H1 (cell line): ENCODE measurements around the gene MACROD2. TPM values are rescaled to one million over a fixed set of nuclear protein-coding genes. Genes with fewer than 3 reads are reported as not detected.
A peak's percentile ranks its signal among the peaks of the same experiment; 100 is the strongest.

Source experiments
- CTCF ChIA-PET: fragments of 300-600 bp; sonication (Branson Sonifier 250); formaldehyde crosslinking; loops from one replicate; lab custom pipeline; 2021; ENCODE audit not compliant: partially characterized antibody; lab: Charles Lee
- POLR2A ChIA-PET: fragments of 300-600 bp; sonication (Branson Sonifier 250); formaldehyde crosslinking; loops from one replicate; lab custom pipeline; 2021; ENCODE audit warnings: inconsistent platforms; ENCODE audit not compliant: partially characterized antibody; lab: Charles Lee
- DNase-seq, 2 experiments: peaks; one replicate each; pipeline versions ENCODE4 v3.0.0 to v3.0.0-alpha.2; 2010 to 2022; ENCODE audit warnings: low spot score in 2 of 2, low read depth in 1 of 2, mixed read lengths in 1 of 2
- FAIRE-seq: peaks from 2 replicates; lab custom pipeline; 2011; peaks lifted over from hg19 to GRCh38; lab: Jason Lieb, UNC
- H2AFZ ChIP-seq: 2 replicates; pipeline ENCODE4 v1.8.1; 2012; ENCODE audit warnings: low read length, inconsistent platforms
- H2AK5ac ChIP-seq: 2 replicates; pipeline ENCODE4 v1.6.1; 2013; ENCODE audit warnings: low read depth, low read length
- H2BK120ac ChIP-seq: replicated peaks from 2 replicates; pipeline ENCODE3; 2013; ENCODE audit warnings: low read depth, low read length, inconsistent platforms
- H2BK12ac ChIP-seq: 2 replicates; pipeline ENCODE4 v1.6.1; 2013; ENCODE audit warnings: low read depth, low read length
- H2BK15ac ChIP-seq: 2 replicates; pipeline ENCODE4 v1.6.1; 2013; ENCODE audit warnings: low read length
- H2BK20ac ChIP-seq: 2 replicates; pipeline ENCODE4 v1.6.1; 2013; ENCODE audit warnings: low read length
- H2BK5ac ChIP-seq: 2 replicates; pipeline ENCODE4 v1.6.1; 2013; ENCODE audit warnings: low read depth, low read length
- H3K14ac ChIP-seq: 2 replicates; pipeline ENCODE4 v1.6.1; 2013; ENCODE audit warnings: inconsistent platforms; ENCODE audit not compliant: insufficient read length
- H3K18ac ChIP-seq: 2 replicates; pipeline ENCODE4 v1.6.1; 2013; ENCODE audit warnings: low read length; ENCODE audit errors: extremely low read depth
- H3K23ac ChIP-seq: 2 replicates; pipeline ENCODE4 v1.6.1; 2013; ENCODE audit warnings: inconsistent platforms; ENCODE audit not compliant: insufficient read length
- H3K23me2 ChIP-seq: 2 replicates; pipeline ENCODE4 v1.6.1; 2013; ENCODE audit warnings: low read depth, low read length
- H3K27ac ChIP-seq: 2 replicates; pipeline ENCODE4 v1.6.1; 2011; ENCODE audit warnings: low read depth, low read length, inconsistent platforms
- H3K27me3 ChIP-seq, 4 experiments: replicated peaks in 1 of 4; 1 replicate in 1 of 4; 2 replicates in 3 of 4; pipeline versions ENCODE4 v1.6.1 to v1.8.1; 2011 to 2013; ENCODE audit warnings: low read length in 3 of 4, mild to moderate bottlenecking in 3 of 4, inconsistent platforms in 2 of 4, mixed read lengths in 2 of 4, moderate library complexity in 1 of 4; ENCODE audit not compliant: control insufficient read depth in 3 of 4, insufficient read depth in 3 of 4; ENCODE audit errors: extremely low read depth in 1 of 4
- H3K36me3 ChIP-seq, 4 experiments: 2 replicates each; pipeline versions ENCODE4 v1.6.1 to v1.8.1; 2011 to 2013; ENCODE audit warnings: mild to moderate bottlenecking in 4 of 4, low read length in 3 of 4, moderate library complexity in 2 of 4, control low read depth in 1 of 4, inconsistent platforms in 1 of 4; ENCODE audit not compliant: insufficient read depth in 4 of 4, control insufficient read depth in 2 of 4
- H3K4ac ChIP-seq: replicated peaks from 2 replicates; pipeline ENCODE3; 2013; ENCODE audit warnings: low read length, low read depth, mixed read lengths, inconsistent platforms; ENCODE audit not compliant: insufficient read length
- H3K4me1 ChIP-seq, 4 experiments: replicated peaks in 1 of 4; 1 replicate in 1 of 4; 2 replicates in 3 of 4; pipeline versions ENCODE4 v1.6.1 to v1.8.1; 2011 to 2013; ENCODE audit warnings: low read length in 3 of 4, inconsistent platforms in 2 of 4, mixed read lengths in 1 of 4; ENCODE audit not compliant: insufficient read depth in 4 of 4, control insufficient read depth in 3 of 4
- H3K4me2 ChIP-seq, 2 experiments: 2 replicates each; pipeline versions ENCODE4 v1.6.1 to v1.8.1; 2011 to 2013; ENCODE audit warnings: low read depth in 2 of 2, low read length in 2 of 2, control low read depth in 1 of 2, inconsistent platforms in 1 of 2, mild to moderate bottlenecking in 1 of 2; ENCODE audit not compliant: insufficient read depth in 1 of 2
- H3K4me3 ChIP-seq, 4 experiments: fragments of 200-600, 300-600 bp in 1 of 4; sonication (generic), shearing (Covaris generic), sonication (Bioruptor Twin) in 1 of 4; 2 replicates each; pipeline versions ENCODE4 v1.5.1 to v1.8.1; 2011 to 2016; ENCODE audit warnings: low read length in 4 of 4, low read depth in 3 of 4, control low read depth in 2 of 4, inconsistent platforms in 2 of 4, mild to moderate bottlenecking in 2 of 4, mixed read lengths in 1 of 4, moderate library complexity in 1 of 4; ENCODE audit not compliant: insufficient read depth in 2 of 4; ENCODE audit errors: extremely low read depth in 1 of 4
- H3K56ac ChIP-seq: replicated peaks from 2 replicates; pipeline ENCODE3; 2013; ENCODE audit warnings: low read depth, mild to moderate bottlenecking, mixed read lengths, low read length, inconsistent platforms; ENCODE audit not compliant: insufficient read length
- H3K79me1 ChIP-seq: 2 replicates; pipeline ENCODE4 v1.6.1; 2013; ENCODE audit warnings: low read depth, low read length, control low read depth
- H3K79me2 ChIP-seq, 2 experiments: 2 replicates each; pipeline versions ENCODE4 v1.6.1 to v1.8.1; 2012 to 2013; ENCODE audit warnings: low read length in 2 of 2, mild to moderate bottlenecking in 2 of 2, inconsistent platforms in 1 of 2; ENCODE audit not compliant: insufficient read depth in 2 of 2, control insufficient read depth in 1 of 2
- H3K9ac ChIP-seq, 4 experiments: replicated peaks in 1 of 4; 1 replicate in 1 of 4; 2 replicates in 3 of 4; pipeline versions ENCODE4 v1.6.1 to v1.8.1; 2011 to 2013; ENCODE audit warnings: low read depth in 3 of 4, low read length in 3 of 4, control low read depth in 2 of 4, mild to moderate bottlenecking in 2 of 4, moderate library complexity in 2 of 4, inconsistent platforms in 1 of 4; ENCODE audit errors: extremely low read depth in 1 of 4
- H3K9me3 ChIP-seq, 2 experiments: 2 replicates each; pipeline versions ENCODE4 v1.6.1 to v1.8.1; 2012 to 2013; ENCODE audit warnings: mild to moderate bottlenecking in 2 of 2, moderate library complexity in 2 of 2, control low read depth in 1 of 2, inconsistent platforms in 1 of 2, low read depth in 1 of 2, low read length in 1 of 2, mixed read lengths in 1 of 2; ENCODE audit not compliant: insufficient read depth in 2 of 2
- H4K20me1 ChIP-seq, 2 experiments: replicated peaks in 1 of 2; 2 replicates each; pipeline versions ENCODE3 to v1.8.1; 2011 to 2013; ENCODE audit warnings: inconsistent platforms in 2 of 2, low read length in 2 of 2, mild to moderate bottlenecking in 1 of 2; ENCODE audit not compliant: insufficient read depth in 2 of 2, control insufficient read depth in 1 of 2
- H4K5ac ChIP-seq: 2 replicates; pipeline ENCODE4 v1.6.1; 2013; ENCODE audit warnings: low read length, low read depth, mixed read lengths, inconsistent platforms; ENCODE audit not compliant: insufficient read length
- H4K8ac ChIP-seq: 2 replicates; pipeline ENCODE4 v1.8.0; 2013; ENCODE audit warnings: mild to moderate bottlenecking, moderate library complexity, low read length, inconsistent platforms; ENCODE audit not compliant: insufficient read depth; ENCODE audit errors: extremely low read depth
- H4K91ac ChIP-seq: replicated peaks from 2 replicates; pipeline ENCODE3; 2013; ENCODE audit warnings: low read length, mixed read lengths, inconsistent platforms; ENCODE audit not compliant: insufficient read length
- ATF3 ChIP-seq: IDR thresholded peaks from 2 replicates; pipeline ENCODE4 v1.6.1; 2011; ENCODE audit warnings: low read depth, mild to moderate bottlenecking, low read length; ENCODE audit not compliant: insufficient read depth
- EZH2 ChIP-seq: fragments of 200-600 bp; sonication (generic); IDR thresholded peaks from 2 replicates; pipeline ENCODE4 v1.7.1; 2012; ENCODE audit warnings: low read depth, mild to moderate bottlenecking, moderate library complexity, low read length, inconsistent platforms; ENCODE audit not compliant: severe bottlenecking
- SUZ12 ChIP-seq: fragments of 200-600 bp; sonication (generic); IDR thresholded peaks from 2 replicates; pipeline ENCODE4 v1.6.1; 2012; ENCODE audit warnings: mild to moderate bottlenecking, inconsistent platforms, low read length, moderate library complexity, mixed read lengths
- TEAD4 ChIP-seq: IDR thresholded peaks from 2 replicates; pipeline ENCODE4 v1.6.1; 2012; ENCODE audit warnings: low read depth, low read length, inconsistent platforms, mixed read lengths
- WGBS, 2 experiments: shearing (Covaris generic) in 1 of 2; methylation state at CpG; one replicate each; pipeline versions ENCODE4 v1.1.6 to v1.1.7; 2013 to 2015; ENCODE audit warnings: low lambda C conversion rate in 2 of 2, mixed read lengths in 2 of 2, inconsistent platforms in 1 of 2, low coverage in 1 of 2, missing lambda C conversion rate in 1 of 2; ENCODE audit not compliant: insufficient replicate concordance in 2 of 2, insufficient coverage in 1 of 2, insufficient read length in 1 of 2; ENCODE audit errors: extremely low coverage in 1 of 2, missing lambda C conversion rate in 1 of 2; 5-methylcytosine and 5-hydroxymethylcytosine counted together
- polyA plus RNA-seq, 7 experiments: library from polyadenylated mRNA; depleted of rRNA in 3 of 7; stranded (reverse) in 5 of 7; unstranded in 2 of 7; fragments of >200 nt in 5 of 7; fragments of 200-250 nt in 2 of 7; gene quantifications; 1 replicate in 5 of 7; 2 replicates in 1 of 7; 4 replicates in 1 of 7; pipeline versions ENCODE4 v1.2.1 to v1.2.3, GENCODE V29; 2011 to 2013; ENCODE audit warnings: missing spikeins in 2 of 7, mixed read lengths in 2 of 7
- total RNA-seq: library from RNA; stranded (reverse); fragmentation: NEBNext Ultra II Directional; extraction: Animal tissue kit (Norgen Biotek cat#: 25700); gene quantifications from 2 replicates; pipeline ENCODE4 v1.2.1, GENCODE V29; 2021

The MACROD2 gene
- total and polyA plus RNA-seq, 2 of the 8 experiments (the other 6 are each of a cell fraction or from before 2014, with no cell fraction given): 0.70 to 3.9 TPM

- no peak for DNase-seq
- H3K79me2 ChIP-seq: no peaks in the 10 kb centered on the region
- no peak for FAIRE-seq
Measured at GRCh38 chr20:14355791-14356190, 360.5 kb downstream of the MACROD2 start.

More at GRCh38 chr20:14355791-14356190, 360.5 kb downstream of the MACROD2 start:
- Histone ChIP-seq H3K18ac (no peak overlapping the region), H3K56ac (no peak overlapping the region), H3K4ac (no peak overlapping the region), H4K91ac (no peak overlapping the region), H3K9me3 (no peaks in the 10 kb centered on the region), H3K14ac (no peak overlapping the region), H3K27ac (no peak overlapping the region), H2AK5ac (no peak overlapping the region), H2AFZ (no peak overlapping the region), H2BK20ac (no peak overlapping the region), H3K4me3 (no peak overlapping the region), H3K27me3 (no peaks in the 10 kb centered on the region; a peak in 1 of 7 replicates), H2BK15ac (no peak overlapping the region), H4K5ac (no peak overlapping the region), H2BK120ac (no peak overlapping the region), H3K36me3 (no peaks in the 10 kb centered on the region), H2BK12ac (no peak overlapping the region), H3K4me1 (no peaks in the 10 kb centered on the region), H3K23ac (no peak overlapping the region), H3K23me2 (no peaks in the 10 kb centered on the region), H4K8ac (no peak overlapping the region), H4K20me1 (no peaks in the 10 kb centered on the region), H3K9ac (no peak overlapping the region), H2BK5ac (no peak overlapping the region), H3K79me1 (no peaks in the 10 kb centered on the region), H3K4me2 (no peak overlapping the region)
- TF ChIP-seq TEAD4 (peak; percentile 21; the same call in 1 of the 2 replicates), ATF3 (no peak), EZH2 (no peak), SUZ12 (no peak)
- 82% methylated on average over 1 of the region's 1 CpG; no CpG with 5 or more reads in 1 of the 2 experiments for WGBS, 2 experiments
- POLR2A ChIA-PET: no interaction called here
- CTCF ChIA-PET: no interaction called here
